ES-I3 (cell line): ENCODE data around the gene APPL2.
"Not testable (repeated sequence)": the region's sequence is repeated elsewhere in the genome, so short reads cannot be mapped to it uniquely, and the experiment has no call there.

Experiments used
- H3K36me3 ChIP-seq: 2 replicates; pipeline ENCODE4 v1.6.1; 2013; ENCODE audit warnings: mild to moderate bottlenecking, low read length, control low read depth, moderate library complexity; ENCODE audit not compliant: insufficient read depth
- H3K4me1 ChIP-seq: 2 replicates; pipeline ENCODE4 v1.6.1; 2013; ENCODE audit warnings: mild to moderate bottlenecking, control low read depth, low read length; ENCODE audit not compliant: insufficient read depth
- H3K9ac ChIP-seq: 2 replicates; pipeline ENCODE4 v1.6.1; 2013; ENCODE audit warnings: low read depth, mild to moderate bottlenecking, low read length, moderate library complexity
- H3K9me3 ChIP-seq: 2 replicates; pipeline ENCODE4 v1.6.1; 2013; ENCODE audit warnings: mild to moderate bottlenecking, low read length, moderate library complexity; ENCODE audit not compliant: control insufficient read depth, insufficient read depth

Gene APPL2

DNA sequence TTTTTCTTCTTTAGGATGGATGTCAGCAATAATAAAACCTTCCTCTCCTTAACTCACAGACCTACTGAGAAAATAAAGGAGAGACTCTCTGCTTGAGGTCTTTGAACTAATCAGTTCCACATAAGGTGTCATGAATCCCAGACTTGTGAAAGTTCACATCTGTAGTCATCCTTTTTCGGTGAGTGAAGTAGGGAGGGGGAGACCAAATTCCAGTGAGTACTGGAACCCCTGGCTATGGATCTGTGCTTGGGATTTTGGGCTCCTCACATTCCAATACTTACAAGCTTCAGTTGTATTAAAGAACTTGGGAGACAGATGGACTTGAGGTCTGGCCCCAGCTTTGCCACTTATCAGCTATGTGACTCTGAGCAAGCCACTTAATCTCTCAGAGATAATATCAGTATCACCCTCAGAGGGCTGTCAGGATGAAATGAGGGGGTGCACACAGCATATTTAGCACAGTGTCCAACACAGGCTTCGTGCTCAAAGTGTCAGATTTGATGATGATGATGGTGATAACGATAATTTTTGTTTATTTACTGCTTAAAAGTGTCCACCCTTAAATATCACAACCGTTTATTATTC is 34.8 kb upstream of the APPL2 start:
- Histone ChIP-seq H3K4me1 (no peaks in the 10 kb centered on the region), H3K36me3 (no peaks in the 10 kb centered on the region), H3K9ac (no peak overlapping the region), H3K9me3 (no peaks in the 10 kb centered on the region)

DNA sequence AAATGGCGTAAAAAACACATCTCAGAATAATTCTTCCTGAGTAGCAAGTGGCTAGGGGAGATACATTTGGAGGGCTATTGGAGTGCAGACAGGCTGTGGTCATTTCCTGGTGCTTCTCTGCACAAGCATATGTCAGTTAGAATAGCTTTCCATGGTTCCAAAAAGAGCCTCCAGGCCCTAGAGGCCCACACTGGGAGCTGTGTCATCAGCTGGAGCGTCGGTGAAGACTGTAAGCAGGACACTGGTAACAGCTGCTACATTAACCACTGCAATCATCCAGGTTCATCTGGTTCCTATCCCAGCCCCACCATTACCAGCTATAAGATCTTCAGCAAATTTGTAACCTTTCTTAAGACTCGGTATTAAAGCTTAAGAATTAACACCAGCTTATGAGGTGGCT is 31.7 kb upstream of the APPL2 start:
- Histone ChIP-seq H3K4me1 (no peaks in the 10 kb centered on the region), H3K36me3 (no peaks in the 10 kb centered on the region), H3K9ac (no peak overlapping the region), H3K9me3 (no peaks in the 10 kb centered on the region)

DNA sequence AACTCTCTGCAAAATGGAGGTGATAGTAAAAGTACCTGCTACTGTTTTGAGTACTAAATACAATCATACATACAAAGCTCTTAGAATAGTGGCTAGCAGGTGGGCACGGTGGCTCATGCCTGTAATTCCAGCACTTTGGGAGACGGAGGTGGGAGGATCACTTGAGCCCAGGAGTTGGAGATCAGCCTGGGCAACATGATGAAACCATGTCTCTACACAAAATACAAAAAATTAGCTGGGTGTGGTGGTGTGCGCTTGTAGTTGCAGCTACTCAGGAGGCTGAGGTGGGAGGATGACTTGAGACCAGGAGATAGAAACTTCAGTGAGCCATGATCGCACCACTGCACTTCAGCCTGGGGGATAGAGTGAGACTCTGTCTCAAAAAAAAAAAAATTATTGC is 28.8 kb upstream of the APPL2 start:
- no peaks in the 10 kb centered on the region for H3K4me1 ChIP-seq
- no peaks in the 10 kb centered on the region for H3K9me3 ChIP-seq
- no peak overlapping the region for H3K9ac ChIP-seq
- H3K36me3 ChIP-seq, result no peaks in the 10 kb centered on the region

GRCh38 chr12:105262461-105263184 is 26.6 kb upstream of the APPL2 start:
- no peaks in the 10 kb centered on the region for H3K4me1 ChIP-seq
- no peaks in the 10 kb centered on the region for H3K9me3 ChIP-seq
- H3K36me3 ChIP-seq, result no peaks in the 10 kb centered on the region
- no peak overlapping the region for H3K9ac ChIP-seq

- H3K9ac ChIP-seq, result no peak overlapping the region
- H3K4me1 ChIP-seq, result no peaks in the 10 kb centered on the region
- no peaks in the 10 kb centered on the region for H3K36me3 ChIP-seq
- no peaks in the 10 kb centered on the region for H3K9me3 ChIP-seq
Measured at GRCh38 chr12:105261010-105261409, 25.0 kb upstream of the APPL2 start.

GRCh38 chr12:105259226-105259625 is 23.3 kb upstream of the APPL2 start:
- Histone ChIP-seq H3K9ac (no peak overlapping the region), H3K9me3 (no peaks in the 10 kb centered on the region), H3K36me3 (no peaks in the 10 kb centered on the region), H3K4me1 (no peaks in the 10 kb centered on the region)

- H3K4me1 ChIP-seq, result no peaks in the 10 kb centered on the region
- H3K36me3 ChIP-seq, result no peaks in the 10 kb centered on the region
- no peaks in the 10 kb centered on the region for H3K9me3 ChIP-seq
- H3K9ac ChIP-seq, result no peak overlapping the region
Measured at GRCh38 chr12:105257321-105257728, 21.4 kb upstream of the APPL2 start.

- Histone ChIP-seq H3K36me3 (no peaks in the 10 kb centered on the region), H3K9me3 (no peaks in the 10 kb centered on the region), H3K9ac (no peak overlapping the region), H3K4me1 (no peaks in the 10 kb centered on the region)
Measured at GRCh38 chr12:105256921-105257320, 20.9 kb upstream of the APPL2 start.

- H3K4me1 ChIP-seq, H3K36me3 ChIP-seq, H3K9me3 ChIP-seq, H3K9ac ChIP-seq: not testable (repeated sequence)
Measured at GRCh38 chr12:105256431-105256830, 20.5 kb upstream of the APPL2 start.

DNA sequence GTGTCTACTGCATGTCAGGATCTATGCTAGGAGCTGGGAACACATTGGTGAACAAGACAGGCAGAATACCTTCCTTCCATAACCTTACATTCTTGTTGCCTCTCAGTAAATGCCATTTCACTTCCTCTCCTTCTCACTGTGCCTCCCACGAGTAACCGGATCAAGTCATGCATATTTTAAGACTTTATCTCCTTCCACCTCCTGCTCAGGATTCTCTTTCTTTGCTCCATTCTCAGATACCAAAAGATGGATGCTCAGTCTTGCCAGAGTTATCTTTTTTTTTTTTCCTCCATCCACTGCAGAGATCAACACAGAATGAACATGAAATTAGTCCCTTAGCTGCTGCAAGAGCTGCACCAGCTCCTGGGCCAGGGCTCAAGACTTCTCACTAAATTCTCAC is 20.0 kb upstream of the APPL2 start:
- no peaks in the 10 kb centered on the region for H3K4me1 ChIP-seq
- no peaks in the 10 kb centered on the region for H3K36me3 ChIP-seq
- no peak overlapping the region for H3K9ac ChIP-seq
- H3K9me3 ChIP-seq, result no peaks in the 10 kb centered on the region

GRCh38 chr12:105253866-105254513 is 18.0 kb upstream of the APPL2 start:
- Histone ChIP-seq H3K36me3 (no peaks in the 10 kb centered on the region), H3K9ac (no peak overlapping the region), H3K9me3 (no peaks in the 10 kb centered on the region), H3K4me1 (no peaks in the 10 kb centered on the region)

- Histone ChIP-seq H3K9ac (no peak overlapping the region), H3K4me1 (no peaks in the 10 kb centered on the region), H3K9me3 (no peaks in the 10 kb centered on the region), H3K36me3 (no peaks in the 10 kb centered on the region)
Measured at GRCh38 chr12:105252901-105253300, 16.9 kb upstream of the APPL2 start.

DNA sequence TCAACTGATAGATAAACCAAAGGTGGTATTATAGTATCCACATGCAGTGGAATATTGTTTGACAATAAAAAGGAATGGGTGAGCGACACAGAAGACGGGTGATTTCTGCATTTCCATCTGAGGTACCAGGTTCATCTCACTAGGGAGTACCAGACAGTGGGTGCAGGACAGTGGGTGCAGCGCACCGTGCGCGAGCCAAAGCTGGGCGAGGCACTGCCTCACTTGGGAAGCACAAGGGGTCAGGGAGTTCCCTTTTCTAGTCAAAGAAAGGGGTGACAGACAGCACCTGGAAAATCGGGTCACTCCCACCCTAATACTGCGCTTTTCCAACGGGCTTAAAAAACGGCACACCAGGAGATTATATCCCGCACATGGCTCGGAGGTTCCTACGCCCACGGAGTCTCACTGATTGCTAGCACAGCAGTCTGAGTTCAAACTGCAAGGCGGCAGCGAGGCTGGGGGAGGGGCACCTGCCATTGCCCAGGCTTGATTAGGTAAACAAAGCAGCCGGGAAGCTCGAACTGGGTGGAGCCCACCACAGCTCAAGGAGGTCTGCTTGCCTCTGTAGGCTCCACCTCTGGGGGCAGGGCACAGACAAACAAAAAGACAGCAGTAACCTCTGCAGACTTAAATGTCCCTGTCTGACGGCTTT is 9.9 kb upstream of the APPL2 start:
- not testable (repeated sequence) for H3K9ac ChIP-seq, H3K4me1 ChIP-seq, H3K36me3 ChIP-seq, H3K9me3 ChIP-seq

GRCh38 chr12:105245291-105245690 is 9.3 kb upstream of the APPL2 start:
- Histone ChIP-seq H3K36me3 (no peaks in the 10 kb centered on the region), H3K9me3 (peaks cover 7% of the 10 kb centered on the region; the same call in 1 of the 2 replicates), H3K9ac (no peak overlapping the region), H3K4me1 (no peaks in the 10 kb centered on the region)

- H3K9me3 ChIP-seq, result 0 out of 2 replicates have a peak, but pooled peaks cover 3% of the 10 kb centered on the region
Measured at GRCh38 chr12:105240228-105240627, 4.3 kb upstream of the APPL2 start.

More at GRCh38 chr12:105240228-105240627, 4.3 kb upstream of the APPL2 start:
- Histone ChIP-seq H3K4me1 (no peaks in the 10 kb centered on the region), H3K36me3 (no peaks in the 10 kb centered on the region), H3K9ac (no peak overlapping the region)
